GM19351 (cell line): ENCODE results near the gene ABHD16B.
"Not testable (repeated sequence)": the region's sequence is repeated elsewhere in the genome, so short reads cannot be mapped to it uniquely, and the experiment has no call there.

Experiments
- ATAC-seq: cut with Tn5 transposase; IDR thresholded peaks from one replicate; pipeline ENCODE4 v1.9.1; 2021; ENCODE audit warnings: mild to moderate bottlenecking, moderate library complexity; ENCODE audit not compliant: unreplicated experiment

Gene ABHD16B

DNA sequence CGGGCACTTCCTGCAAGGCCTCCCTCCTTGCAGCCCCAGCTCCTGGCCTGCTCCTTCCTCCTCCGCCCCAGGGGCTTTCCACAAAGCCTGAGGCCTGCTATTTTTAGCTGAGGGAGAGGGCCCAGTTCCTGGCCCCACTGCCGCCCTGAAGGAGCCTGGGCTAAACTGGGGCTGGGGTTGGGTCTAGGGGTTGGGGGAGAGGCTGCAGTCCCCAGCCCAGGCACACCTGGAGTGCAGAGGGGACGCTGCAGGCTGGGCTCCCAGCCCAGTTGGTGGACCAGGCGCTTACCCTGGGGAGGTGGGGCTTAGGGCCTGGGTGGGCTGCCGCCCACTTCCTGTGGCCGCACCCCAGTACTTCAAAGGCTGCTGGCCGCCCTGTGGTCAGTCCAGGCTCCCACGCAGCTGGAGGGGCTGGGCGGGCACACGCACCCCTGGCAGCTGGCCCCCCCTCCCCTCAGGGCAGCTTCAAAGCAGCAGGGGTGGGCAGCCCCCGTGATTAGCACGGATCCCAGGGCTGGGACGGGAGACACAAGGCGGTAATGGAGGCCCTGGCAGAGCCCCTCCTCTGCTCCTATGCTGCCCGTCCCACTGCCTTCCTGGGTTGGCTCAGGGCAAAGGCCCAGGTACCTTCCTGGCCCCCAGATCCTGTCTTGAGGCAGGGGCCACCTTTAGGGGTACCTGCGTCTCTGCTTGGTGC is 7.1 kb upstream of the ABHD16B start:
- ATAC-seq, result no peak

DNA sequence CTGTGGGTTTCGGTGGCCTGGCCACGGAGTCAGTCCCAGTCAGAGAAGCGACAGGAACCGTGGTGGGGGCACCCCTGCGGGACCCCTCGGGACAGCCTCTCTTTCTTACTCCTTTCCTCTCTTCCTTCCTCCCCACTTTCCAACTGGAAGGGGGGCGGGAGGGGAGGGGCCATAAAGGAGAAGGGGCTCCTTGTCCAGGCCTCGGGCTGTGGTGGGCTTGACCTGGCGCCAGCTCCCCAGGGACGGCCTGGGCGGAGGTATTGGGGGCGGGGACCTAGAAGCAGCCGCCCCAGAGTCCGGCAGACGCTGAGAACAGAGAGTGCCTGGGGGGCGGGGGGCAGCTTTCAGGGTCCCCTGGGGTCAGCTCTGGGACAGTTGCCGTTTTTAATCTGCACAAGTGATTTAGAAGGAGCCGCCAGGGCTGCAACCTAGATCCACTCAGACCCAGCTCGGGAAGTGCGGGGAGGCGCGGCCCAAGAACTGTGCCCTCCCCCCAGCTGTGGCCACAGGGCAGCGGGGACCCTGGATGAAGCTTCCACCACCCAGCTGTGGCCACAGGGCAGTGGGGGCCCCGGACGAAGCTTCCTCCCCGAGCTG is 6.4 kb upstream of the ABHD16B start:
- no peak for ATAC-seq

DNA sequence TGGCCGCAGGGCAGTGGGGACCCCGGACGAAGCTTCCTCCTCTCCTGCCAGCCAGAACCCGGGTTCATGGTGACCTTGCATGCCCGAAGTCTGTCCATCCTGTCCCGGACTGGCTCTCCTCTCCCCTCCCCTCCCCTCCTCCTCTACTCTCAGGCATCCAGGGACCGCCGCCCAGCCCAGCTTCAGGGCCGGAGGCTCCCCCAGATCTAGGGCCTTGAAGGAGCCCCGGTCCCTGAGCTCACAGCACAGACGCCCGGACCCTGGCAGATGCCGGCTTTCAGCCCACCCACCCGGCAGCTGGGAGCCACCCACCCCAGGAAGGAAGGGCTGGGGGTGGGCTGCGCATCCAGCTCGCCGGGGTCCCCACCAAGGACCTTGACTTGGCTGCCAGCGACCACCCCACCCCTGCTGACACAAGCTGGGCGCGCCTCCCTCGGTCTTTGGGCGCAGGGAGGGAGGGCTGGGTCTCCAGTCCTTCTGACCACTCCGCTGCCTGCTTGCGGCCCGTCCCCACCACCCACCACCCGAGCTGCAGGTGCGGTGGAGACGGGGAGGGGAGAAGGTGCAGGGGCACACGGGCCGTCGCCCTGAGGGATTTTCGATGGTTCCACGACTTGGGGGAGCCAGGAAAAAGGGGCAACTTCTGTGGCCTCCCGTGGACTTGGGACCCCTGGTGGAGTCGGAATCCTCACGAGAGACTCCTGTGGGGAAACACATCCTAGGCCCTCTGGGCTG is 5.8 kb upstream of the ABHD16B start:
- no peak for ATAC-seq

DNA sequence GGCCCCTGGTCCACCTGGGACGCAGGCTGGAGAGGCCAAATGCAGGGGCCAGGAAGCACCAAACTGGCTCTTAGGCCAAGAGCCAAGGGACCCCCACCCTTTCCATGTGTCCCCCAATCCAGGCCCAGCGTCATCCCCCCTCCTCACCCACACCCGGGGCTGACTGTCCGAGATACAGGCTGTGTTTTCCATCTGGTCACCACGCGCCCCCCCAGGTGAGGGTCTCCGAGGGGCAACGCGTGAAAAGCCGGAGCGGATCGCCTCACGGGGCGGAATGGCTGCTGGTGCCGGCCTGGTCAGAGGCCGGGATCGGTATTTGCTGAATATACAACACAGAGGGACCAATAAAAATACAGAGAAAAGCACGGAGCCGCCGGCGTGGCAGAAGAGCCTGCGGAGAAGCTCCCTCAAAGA is 5.2 kb upstream of the ABHD16B start:
- no peak for ATAC-seq

DNA sequence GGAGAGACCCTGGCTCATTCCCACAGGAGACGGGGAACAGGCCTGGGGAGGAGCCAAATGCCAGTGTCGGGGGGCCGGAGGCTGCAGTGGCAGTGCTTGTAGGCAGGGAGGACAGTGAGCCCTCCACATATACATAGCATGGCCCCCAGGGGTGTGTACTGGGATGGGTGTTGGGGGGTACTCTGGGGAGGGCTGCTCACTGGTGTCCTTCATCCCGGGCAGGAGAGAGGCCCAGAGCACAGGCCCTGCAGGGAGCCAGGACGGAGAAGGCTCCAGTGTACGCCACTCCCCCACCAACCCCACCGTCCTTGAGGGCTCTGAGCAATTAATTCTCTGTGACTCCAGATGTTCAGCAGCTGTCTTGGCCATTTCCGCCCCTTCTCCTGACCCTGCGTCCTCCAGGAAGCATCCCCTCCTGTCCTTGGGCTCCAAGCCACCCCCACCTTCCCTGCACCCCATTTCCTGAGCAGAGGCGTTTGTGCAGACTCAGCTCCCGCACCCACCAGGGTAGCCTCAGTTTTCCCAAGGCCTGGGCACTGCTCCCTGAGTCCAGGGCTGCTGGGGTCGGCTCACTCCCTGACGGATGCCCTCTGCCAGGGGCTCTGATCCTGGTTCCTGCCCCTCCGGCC is 3.4 kb upstream of the ABHD16B start:
- no peak for ATAC-seq

DNA sequence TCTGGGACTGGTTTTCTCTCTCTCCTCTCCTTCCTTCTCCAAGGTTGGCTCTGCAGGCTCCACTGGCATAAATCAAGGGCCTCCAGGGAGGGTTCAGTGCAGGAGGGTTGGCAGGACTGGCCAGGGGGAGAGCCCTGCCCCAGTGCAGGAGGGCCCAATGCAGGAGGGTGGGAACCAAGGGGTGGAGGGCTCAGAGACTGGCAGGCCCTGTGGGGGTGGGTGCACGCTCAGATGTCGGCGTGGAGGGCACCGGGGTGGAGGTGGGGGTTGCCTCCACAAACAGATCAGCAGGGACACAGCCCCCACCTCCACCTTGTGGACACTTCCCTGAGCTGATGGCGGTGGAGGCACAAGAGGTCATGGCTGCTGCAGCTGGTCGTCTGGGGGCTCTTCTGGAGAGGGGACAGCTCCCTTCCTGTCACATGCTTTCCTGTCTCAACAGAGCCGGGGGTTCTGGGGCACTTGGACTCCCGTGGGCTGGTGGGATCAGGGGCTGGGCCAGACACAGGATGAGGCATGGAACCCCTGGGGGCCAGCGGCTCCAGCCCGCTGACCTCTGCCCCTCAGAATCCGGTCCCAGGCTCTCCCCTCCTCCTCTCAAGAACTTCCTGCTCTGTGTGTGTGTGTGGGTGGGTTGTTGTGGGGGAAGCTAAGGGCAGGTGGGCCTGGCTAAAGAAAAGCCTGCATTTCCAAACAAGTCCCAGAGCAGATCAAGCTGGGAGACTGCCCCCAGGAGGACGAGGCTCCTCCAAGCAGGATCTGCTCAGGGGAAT is 2.7 kb upstream of the ABHD16B start:
- ATAC-seq, result no peak

DNA sequence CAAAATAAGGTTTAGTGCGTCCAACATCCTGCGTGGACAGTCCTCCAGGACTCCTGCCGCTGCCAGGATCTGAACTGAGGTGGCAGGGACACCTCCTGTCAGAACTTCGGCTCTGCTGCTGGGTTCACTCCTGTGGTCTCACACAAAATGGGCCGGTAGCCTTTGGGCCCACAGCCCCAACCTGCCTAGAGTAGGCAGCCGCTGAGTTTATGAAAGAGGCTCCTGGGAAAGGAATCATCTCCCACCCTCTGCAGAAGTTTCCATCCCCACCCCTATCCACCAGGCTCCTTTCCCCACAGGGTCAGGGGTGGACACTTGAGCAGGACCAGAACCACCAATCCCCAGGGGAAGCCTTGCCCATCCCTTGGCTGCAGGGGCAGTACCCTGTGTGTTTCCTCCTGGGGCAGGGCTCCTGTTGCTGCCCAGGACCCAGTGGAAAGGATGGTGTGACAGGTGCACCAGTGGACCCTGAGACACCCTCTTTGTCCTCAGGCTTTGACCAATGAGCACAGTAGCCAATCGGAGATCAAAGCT is 2.1 kb upstream of the ABHD16B start:
- no peak for ATAC-seq

DNA sequence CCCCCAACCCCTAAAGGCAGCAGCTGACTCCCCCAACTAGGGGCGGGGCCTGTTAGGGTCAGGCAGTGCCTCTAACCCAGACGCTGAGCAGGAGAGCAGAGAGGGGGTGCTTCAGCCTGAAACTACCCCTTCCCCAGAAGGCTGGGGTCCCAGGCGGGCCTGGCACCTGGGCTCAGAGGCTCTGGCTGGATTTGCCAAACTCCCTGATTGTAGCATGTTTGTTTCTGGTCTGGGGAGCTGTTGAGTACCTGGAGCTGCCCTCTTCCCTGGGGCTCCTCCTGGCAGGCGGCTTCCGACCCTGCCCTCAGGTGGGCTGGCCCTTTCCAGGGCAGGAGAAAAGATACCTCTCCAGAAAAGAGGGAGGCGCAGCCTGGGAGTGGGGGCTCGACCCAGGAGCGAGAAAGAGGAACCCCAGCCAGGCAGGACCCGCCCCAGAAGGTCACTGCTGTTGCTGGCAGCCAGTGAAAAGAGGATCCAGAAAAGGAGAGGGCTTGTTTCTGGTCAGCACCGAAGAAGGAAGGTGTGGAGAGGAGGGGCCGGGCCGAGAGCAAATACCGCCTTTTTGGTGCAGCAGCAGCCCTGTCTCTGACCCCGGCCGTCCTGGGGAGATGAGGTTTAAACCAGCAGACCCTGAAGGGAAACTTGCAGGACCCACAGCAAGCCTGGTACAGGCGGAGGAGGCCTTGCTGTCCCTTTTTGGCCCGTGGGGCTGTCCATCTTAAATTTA is 810 bp upstream of the ABHD16B start:
- no peak for ATAC-seq

DNA sequence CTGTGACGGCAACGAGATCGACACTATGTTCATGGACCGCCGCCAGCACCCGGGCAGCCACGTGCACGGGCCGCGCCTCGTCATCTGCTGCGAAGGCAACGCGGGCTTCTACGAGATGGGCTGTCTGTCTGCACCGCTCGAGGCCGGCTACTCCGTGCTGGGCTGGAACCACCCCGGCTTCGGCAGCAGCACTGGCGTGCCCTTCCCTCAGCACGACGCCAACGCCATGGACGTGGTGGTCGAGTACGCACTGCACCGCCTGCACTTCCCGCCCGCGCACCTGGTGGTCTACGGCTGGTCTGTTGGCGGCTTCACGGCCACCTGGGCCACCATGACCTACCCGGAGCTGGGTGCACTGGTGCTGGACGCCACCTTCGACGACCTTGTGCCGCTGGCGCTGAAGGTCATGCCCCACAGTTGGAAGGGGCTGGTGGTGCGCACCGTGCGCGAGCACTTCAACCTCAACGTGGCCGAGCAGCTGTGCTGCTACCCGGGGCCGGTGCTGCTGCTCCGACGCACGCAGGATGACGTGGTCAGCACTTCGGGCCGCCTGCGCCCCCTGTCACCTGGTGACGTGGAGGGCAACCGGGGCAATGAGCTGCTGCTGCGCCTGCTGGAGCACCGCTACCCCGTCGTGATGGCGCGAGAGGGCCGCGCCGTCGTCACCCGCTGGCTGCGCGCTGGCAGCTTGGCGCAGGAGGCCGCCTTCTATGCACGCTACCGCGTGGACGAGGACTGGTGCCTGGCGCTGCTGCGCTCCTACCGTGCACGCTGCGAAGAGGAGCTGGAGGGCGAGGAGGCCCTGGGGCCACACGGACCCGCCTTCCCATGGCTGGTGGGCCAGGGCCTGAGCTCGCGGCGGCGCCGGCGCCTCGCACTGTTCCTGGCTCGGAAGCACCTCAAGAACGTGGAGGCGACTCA is 943 bp downstream of the ABHD16B start:
- no peak for ATAC-seq

DNA sequence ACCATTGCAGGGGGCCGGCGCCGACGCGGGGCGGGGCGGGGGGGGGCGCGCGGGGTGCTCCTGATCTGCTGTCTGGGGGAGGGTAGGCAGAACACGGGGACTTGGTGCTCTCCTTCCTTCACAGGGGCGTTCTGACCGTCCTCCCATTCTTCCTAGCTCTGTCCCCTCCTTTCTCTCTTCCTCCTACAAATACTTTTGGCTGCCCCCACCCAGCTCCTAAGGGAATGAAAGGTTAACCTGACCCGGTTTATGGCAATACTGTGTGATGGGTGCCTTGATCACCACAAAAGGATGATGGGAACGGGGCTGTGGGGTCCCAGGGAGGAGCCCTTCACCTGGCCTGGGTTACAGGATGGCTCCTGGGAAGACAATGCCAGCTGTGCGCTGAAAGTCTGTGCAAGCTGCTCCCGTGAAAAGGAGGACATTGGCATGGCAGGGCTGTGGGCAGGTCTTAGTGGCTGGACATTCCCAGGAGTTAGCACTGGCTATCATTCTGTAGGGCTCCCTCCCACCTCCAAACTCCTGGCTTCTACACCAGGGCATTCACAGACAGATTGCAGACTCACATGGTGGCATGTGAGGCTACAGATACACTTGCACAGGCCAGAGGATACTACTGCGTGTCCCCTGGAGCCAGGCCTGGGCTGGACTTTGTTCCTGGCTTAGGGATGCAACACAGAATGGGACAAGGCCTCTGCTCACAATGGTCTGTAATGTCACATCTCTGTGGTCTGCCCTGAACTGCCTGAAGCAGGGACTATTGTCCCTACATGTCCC is 1.9 kb downstream of the ABHD16B start:
- no peak for ATAC-seq

DNA sequence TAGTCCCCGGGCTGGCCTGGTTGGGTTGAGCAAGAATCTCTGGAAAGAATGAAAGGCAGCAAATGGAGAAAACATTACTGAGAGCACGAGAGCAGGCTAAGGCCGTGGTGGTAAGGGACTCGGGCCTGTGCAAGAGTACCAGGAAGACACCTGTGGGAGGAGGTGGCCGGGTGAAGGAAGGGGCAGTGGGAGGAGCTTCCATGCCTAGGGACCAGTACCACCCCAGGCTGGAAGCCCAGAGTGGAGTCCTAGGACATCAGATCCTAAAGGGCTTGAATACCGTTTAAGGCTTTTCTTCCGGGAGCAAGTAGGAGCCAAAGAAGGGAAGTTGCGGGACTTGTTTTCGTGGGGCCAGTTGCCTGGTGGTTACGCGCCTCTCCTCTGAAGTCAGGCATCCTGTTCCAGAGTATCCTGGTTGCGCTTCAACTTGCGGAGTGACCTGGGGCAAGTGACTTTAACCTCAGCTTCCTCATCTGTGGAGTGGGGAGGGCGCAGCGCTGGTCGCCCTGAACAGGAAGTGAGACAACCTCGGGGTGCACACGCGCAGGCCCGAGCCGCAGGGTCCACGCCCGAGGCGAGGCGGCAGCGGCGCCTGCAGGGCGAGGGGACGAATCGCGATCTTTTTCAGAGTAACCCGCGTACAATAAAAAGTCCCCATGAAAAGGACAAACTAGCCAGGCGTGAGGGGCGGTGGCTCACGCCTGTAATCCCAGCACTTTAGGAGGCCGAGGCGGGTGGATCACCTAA is 2.7 kb downstream of the ABHD16B start:
- ATAC-seq, result peak; percentile 76

DNA sequence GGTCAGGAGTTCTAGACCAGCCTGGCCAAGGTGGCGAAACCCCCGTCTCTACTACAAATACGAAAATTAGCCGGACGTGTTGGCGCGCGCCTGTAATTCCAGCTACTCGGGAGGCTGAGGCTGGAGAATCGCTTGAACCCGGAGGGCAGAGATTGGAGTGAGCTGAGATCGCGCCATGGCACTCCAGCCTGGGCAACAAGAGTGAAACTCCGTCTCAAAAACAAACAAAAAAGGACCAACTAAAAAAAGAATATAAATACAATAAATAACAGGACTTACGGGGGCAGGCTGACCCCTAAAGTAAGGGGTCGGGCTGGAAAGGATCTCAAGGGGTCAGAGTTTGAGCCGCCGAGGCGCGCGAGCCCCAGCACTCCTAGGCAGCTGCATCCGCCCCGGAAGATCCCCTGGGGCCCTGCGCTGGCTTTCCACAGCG is 3.3 kb downstream of the ABHD16B start:
- ATAC-seq, result no peak

DNA sequence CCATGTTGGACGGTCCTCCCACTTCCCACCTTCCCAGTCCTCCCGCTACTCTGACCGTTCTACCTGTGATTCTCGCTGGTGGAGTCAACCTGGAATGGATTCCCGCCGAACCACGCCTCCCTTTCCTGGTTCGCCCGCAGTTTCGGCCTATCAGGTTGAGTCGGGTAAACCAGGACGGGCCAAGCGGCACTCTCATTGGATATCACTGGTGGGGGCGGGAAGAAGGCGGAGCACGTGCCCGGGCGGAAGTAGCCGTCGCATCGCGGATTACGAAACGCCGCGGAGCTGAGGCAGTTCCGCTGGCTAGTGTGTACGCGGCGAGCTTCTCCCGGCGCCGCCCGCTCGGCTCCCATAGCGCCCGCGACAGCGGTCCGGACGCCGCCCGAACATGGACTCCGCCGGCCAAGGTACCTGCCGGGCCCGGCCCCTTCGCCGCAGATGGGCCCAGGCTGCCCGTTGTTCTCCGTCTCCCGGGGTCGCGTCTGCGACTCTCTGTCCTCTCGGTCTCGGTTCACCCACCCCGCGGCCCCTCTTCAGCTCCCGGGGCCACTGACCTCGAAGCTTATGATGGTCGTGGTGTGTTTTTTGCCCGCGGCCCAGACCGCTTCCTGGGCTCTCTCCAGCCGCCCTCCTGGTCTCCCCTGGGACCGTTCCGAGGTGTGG is 3.8 kb downstream of the ABHD16B start, which contains the start of gene TPD52L2:
TPD52L2 (plus strand) TSS at position 293 of the 663 bp plus-strand sequence; CDS start at position 389, 96 bp downstream.
- ATAC-seq, result peak; percentile 64

DNA sequence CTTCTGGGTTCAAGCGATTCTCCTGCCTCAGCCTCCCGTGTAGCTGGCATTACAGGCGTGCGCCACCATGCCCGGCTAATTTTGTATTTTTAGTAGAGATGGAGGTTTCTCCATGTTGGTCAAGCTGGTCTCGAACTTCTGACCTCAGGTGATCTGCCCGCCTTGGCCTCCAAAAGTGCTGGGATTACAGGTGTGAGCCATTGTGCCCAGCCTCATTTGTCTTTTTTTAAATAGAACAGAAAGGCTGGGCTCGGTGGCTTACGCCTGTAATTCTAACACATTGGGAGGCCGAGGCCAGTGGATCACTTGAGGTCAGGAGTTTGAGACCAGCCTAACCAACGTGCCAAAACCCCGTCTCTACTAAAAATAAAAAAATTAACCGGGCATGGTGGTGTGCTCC is 5.7 kb downstream of the ABHD16B start:
- not testable (repeated sequence) for ATAC-seq

DNA sequence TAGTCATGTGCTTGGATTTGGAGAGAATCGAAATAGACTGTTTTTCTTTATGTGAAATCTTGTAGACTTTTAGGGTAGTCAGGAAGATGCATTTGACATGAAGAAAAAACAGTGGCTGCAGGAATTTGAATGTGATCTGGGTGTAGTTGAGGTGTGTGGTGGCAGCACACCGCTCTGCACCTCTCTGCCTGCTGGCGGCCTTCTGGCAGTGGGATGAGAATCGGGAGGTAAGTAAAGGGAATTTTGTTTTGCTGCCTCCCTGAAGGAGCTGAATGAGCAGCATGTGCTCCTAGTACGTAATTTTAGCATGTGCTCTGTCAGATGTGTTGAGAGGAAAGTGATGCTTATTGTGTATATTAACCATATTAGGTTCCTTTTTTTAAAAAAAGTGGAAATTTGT is 7.0 kb downstream of the ABHD16B start:
- ATAC-seq, result no peak

DNA sequence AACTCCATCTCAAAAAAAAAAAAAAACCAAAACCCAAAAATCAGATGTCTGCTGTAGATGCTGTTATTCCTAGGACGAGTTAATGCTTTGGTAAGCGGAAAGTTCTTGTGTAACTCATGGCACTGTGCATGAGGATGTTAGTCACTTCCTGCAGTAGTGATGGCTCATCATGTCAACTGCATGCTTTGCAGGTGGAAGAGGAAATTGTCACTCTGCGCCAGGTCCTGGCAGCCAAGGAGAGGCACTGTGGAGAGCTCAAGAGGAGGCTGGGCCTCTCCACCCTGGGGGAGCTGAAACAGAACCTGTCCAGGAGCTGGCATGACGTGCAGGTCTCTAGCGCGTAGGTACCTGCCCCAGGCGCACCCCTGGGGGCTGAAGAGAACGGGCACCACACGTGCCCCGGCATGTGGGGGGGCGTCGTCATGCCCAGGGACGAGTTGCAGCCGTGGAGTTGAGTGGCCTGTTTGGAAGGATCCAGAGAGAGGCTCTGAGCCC is 12.2 kb downstream of the ABHD16B start:
- ATAC-seq, result no peak

DNA sequence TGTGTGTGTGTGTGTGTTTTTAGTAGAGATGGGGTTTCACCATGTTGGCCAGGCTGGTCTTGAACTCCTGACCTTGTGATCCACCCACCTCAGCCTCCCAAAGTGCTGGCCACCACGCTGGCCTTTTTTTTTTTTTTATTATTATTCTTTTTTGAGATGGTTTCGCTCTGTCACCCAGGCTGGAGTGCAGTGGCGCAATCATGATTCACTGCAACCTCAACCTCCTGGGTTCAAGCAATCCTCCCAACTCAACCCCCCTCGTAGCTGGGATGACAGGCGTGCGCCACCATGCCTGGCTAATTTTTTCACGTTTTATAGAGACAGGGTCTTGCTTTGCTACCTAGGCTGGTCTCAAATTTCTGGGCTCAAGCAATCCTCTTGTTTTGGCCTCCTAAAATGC is 12.9 kb downstream of the ABHD16B start:
- not testable (repeated sequence) for ATAC-seq
